GM12801 (cell line): ENCODE data around the gene SLC35B2.

Source experiments
- CTCF ChIP-seq: IDR thresholded peaks from one replicate; pipeline ENCODE4 v1.5.1; 2011; ENCODE audit warnings: control low read depth; ENCODE audit not compliant: insufficient read length; ENCODE audit errors: extremely low read depth

The SLC35B2 gene

DNA sequence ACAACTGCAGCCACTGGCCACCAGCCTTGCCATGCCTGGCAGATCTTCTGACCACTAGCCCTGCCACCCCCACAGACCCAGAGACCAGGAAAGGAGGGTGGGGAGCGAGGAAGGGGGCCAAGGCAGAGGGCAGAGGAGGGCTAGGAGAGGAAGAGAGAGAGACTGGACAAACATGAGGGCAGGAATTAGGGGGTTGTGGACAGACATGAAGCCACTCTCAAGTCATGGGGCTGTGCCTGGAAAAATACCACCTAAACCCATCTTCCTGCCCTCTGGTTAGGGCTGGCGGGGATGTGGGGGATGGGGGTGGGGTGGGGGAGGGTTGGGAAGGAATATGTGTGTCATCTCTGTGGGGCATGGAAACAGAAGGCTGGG is 35.4 kb downstream of the SLC35B2 start:
- TF ChIP-seq CTCF: no peak

DNA sequence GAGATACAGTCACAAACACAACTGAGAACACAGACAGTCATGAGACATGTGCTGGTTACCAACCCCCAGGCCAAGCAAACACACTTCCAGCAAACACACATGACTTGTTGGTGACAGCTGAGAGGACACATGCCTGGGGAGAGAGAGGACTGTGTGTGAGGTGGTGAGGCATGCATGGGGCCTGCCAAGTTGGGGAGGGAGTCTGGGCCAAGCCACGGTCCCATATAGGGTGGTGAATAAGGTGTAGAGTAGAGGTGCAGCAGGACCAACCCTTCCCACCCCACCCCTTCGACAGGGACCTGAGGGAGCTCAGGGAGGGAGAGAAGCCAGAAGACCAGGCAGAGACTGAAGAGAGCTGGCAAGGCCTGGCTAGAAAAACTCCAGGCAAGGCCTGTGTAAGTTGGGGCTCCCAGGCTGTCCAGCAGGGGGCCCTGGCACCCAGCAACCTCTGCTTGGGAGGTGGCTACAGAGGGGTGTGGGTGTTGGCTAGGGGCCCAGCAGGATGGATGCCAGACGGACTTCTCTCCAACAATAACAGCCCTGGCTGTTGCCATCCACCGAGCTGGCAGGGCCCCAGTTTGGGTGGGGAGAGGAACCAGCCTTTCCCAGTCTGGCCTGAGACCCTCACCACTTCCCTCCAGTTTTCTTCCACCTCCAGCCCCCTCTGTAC is 35.9 kb downstream of the SLC35B2 start:
- TF ChIP-seq CTCF: no peak

- no peak for TF ChIP-seq CTCF
These were observed 36.4 kb downstream of the SLC35B2 start for GRCh38 chr6:44220913-44221290.

DNA sequence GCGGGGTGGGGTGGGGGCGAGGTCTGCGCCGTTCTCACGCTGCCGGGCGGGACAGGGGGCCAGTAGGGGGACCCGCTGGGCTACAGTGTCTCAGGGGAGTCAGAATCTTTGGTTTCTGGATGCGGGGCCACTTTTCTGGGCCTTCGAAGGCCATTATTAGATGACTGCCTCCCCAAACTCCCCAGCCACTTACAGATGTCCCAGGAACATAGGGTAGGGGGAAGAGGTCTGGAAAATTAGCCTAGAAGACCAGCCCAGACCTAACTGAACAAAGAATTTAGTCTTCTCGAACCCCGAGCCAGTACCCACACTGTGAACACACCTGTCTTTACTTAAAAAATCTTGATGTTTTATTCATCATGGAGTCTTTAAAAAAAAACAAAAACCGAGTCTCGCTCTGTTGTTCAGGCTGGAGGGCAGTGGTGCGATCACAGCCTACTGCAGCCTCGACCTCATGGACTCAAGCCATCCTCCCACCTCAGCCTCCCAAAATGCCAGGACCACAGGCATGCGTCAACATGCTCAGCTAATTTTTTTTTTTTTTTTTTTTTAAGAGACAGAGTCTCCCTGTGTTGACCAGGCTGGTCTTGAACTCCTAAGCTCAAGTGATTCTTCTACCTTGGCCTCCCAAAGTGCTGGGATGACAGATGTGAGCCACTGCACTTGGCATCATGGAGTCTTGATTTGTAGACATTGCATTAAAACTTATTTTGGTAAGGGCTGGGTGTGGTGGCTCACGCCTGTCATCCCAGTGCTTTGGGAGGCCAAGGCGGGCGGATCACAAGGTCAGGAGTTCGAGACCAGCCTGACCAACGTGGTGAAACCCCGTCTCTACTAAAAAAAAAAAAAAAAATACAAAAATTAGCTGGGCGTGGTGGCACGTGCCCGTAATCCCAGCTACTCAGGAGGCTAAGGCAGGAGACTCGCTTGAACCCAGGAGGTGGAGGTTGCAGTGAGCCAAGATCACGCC is 37.2 kb downstream of the SLC35B2 start:
- TF ChIP-seq CTCF: no peak

DNA sequence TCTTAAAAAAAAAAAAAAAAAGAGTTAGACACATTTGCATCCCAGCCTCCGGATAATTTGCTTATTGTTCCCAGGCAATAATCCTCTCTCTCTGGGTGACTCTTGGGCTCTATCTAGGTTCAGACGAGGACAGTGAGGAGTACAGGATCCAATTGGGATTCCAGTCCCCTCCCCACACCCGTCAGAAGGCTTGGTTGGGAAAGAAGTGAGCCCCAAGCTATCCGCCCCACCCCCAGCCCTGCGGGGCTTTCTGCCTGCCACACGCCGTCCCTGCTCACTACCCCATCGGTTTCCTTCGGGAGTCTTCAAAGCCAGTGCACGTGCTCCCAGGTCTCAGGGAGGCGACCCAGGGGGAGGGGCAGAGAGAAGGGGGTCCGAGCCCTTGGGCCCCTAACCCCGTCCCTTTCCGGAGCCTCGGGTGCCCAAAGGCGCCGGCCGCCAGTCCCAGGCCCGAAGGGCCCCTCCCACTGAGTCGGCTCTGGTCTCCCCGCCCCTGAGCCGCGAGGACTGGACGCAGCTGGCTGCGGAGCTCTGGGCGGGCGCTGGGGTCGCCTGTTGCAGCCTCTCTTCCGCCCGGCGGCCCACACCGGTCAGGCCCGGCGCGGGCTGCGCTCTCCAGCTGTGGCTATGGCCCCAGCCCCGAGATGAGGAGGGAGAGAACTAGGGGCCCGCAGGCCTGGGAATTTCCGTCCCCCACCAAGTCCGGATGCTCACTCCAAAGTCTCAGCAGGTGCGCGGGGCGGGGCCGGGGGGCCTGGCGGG is 38.1 kb downstream of the SLC35B2 start:
- no peak for TF ChIP-seq CTCF

- TF ChIP-seq CTCF: no peak
These were observed 39.8 kb downstream of the SLC35B2 start for GRCh38 chr6:44217332-44218143.
